ENCODE results near the gene BCAP29.

DNA sequence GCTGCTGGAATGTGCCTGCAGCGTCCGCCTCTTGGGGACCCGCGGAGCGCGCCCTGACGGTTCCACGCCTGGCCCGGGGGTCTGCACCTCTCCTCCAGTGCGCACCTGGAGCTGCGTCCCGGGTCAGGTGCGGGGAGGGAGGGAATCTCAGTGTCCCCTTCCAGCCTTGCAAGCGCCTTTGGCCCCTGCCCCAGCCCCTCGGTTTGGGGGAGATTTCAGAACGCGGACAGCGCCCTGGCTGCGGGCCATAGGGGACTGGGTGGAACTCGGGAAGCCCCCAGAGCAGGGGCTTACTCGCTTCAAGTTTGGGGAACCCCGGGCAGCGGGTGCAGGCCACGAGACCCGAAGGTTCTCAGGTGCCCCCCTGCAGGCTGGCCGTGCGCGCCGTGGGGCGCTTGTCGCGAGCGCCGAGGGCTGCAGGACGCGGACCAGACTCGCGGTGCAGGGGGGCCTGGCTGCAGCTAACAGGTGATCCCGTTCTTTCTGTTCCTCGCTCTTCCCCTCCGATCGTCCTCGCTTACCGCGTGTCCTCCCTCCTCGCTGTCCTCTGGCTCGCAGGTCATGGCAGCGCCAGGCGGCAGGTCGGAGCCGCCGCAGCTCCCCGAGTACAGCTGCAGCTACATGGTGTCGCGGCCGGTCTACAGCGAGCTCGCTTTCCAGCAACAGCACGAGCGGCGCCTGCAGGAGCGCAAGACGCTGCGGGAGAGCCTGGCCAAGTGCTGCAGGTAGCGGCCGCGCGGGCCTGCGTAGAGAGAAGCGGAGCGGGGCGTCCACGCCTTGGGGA is 81.2 kb downstream of the BCAP29 start:
- TF ChIP-seq, protein P1, sequence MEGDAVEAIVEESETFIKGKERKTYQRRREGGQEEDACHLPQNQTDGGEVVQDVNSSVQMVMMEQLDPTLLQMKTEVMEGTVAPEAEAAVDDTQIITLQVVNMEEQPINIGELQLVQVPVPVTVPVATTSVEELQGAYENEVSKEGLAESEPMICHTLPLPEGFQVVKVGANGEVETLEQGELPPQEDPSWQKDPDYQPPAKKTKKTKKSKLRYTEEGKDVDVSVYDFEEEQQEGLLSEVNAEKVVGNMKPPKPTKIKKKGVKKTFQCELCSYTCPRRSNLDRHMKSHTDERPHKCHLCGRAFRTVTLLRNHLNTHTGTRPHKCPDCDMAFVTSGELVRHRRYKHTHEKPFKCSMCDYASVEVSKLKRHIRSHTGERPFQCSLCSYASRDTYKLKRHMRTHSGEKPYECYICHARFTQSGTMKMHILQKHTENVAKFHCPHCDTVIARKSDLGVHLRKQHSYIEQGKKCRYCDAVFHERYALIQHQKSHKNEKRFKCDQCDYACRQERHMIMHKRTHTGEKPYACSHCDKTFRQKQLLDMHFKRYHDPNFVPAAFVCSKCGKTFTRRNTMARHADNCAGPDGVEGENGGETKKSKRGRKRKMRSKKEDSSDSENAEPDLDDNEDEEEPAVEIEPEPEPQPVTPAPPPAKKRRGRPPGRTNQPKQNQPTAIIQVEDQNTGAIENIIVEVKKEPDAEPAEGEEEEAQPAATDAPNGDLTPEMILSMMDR (IDR thresholded peaks at IDR 0.05; ENCODE audit: insufficient read depth, low read length, poor library complexity, severe bottlenecking), result no peak
- no peak for TF ChIP-seq EZH2phosphoT487 (conservative IDR thresholded peaks at IDR 0.05; ENCODE audit: low read length)

All from SU-DHL-6 (cell line).